ENCODE measurements around the gene MAPKAPK2.

GRCh38 chr1:206676499-206676898 lies 8.2 kb upstream of the MAPKAPK2 start:
- TF ChIP-seq POLR2AphosphoS5 (IDR thresholded peaks at IDR 0.05) (no peak), CTCF (IDR thresholded peaks at IDR 0.05) (no peak), POLR2A (IDR thresholded peaks at IDR 0.05) (no peak), EP300 (IDR thresholded peaks at IDR 0.05) (no peak)
